Transverse colon (tissue), 4 donors: ENCODE results near the gene PLXNC1. TPM values are rescaled to one million over a fixed set of nuclear protein-coding genes. Genes with fewer than 3 reads are reported as not detected.
"Not testable (repeated sequence)": the region's sequence is repeated elsewhere in the genome, so short reads cannot be mapped to it uniquely, and the experiment has no call there.

Experiments
- DNase-seq: peaks from one replicate; pipeline ENCODE4 v3.0.0-alpha.2; 2019
- H3K27ac ChIP-seq, 4 donors: fragments of 200-600 bp; sonication (generic); 2 replicates each; pipeline ENCODE4 v1.5.1; 2016 to 2018; ENCODE audit warnings: inconsistent platforms in 4 of 4
- H3K27me3 ChIP-seq: fragments of 200-600 bp; sonication (generic); 2 replicates; pipeline ENCODE4 v1.5.1; 2017; ENCODE audit warnings: inconsistent platforms
- H3K36me3 ChIP-seq, 4 donors: fragments of 200-600 bp; sonication (generic); 2 replicates each; pipeline ENCODE4 v1.5.1; 2017 to 2019; ENCODE audit warnings: inconsistent platforms in 4 of 4
- H3K4me1 ChIP-seq, 4 donors: fragments of 200-600 bp; sonication (generic); 2 replicates each; pipeline ENCODE4 v1.5.1; 2017 to 2020; ENCODE audit warnings: inconsistent platforms in 4 of 4
- H3K4me3 ChIP-seq, 4 donors: fragments of 200-600 bp; sonication (generic); 1 replicate in 1 of 4; 2 replicates in 3 of 4; pipeline versions ENCODE4 v1.5.1 to v1.6.1; 2017 to 2019; ENCODE audit warnings: inconsistent platforms in 4 of 4
- H3K9me3 ChIP-seq, 2 donors: fragments of 200-600 bp; sonication (generic); 2 replicates each; pipeline ENCODE4 v1.5.1; 2017 to 2019; ENCODE audit warnings: inconsistent platforms in 2 of 2
- EP300 ChIP-seq: sonication (generic); formaldehyde crosslinking; IDR thresholded peaks from one replicate; pipeline ENCODE4 v1.6.1; 2017; ENCODE audit warnings: antibody characterized with exemption, low read depth
- POLR2A ChIP-seq: fragments of 450-650 bp; IDR thresholded peaks from one replicate; pipeline ENCODE4 v1.6.1; 2016; ENCODE audit warnings: antibody characterized with exemption, mild to moderate bottlenecking, moderate library complexity
- POLR2AphosphoS5 ChIP-seq, 3 donors: sonication (generic); formaldehyde crosslinking; IDR thresholded peaks; one replicate each; pipeline ENCODE4 v1.6.1; 2016; ENCODE audit warnings: antibody characterized with exemption in 3 of 3
- WGBS, 2 donors: methylation state at CpG; one replicate each; pipeline ENCODE4 v1.1.5; 2018; ENCODE audit warnings: low coverage in 1 of 2; 5-methylcytosine and 5-hydroxymethylcytosine counted together
- in situ Hi-C, 4 donors: fragments of 200-750 bp; cut with MboI; loops; one replicate each; pipeline versions ENCODE4 v1.15.0 to v1.15.1; 2017; ENCODE audit warnings: low sequenced_read_pairs in 3 of 4, low pct_ligation_motif_present in 1 of 4, low pct_unique_long_range_greater_than_20kb in 1 of 4
- intact Hi-C: fragments of 100-400 bp; cut with DNase I; formaldehyde crosslinking; loops from one replicate; pipeline ENCODE4 v1.15.1; 2023; ENCODE audit warnings: low total_unique reads
- total RNA-seq, 4 donors: library from RNA; depleted of rRNA; stranded (reverse); fragments of >200 nt; gene quantifications; one replicate each; pipeline ENCODE4 v1.1.0, GENCODE V29; 2016
- TF ChIP-seq, protein P1 (sequence below), 5 experiments: fragments of 200-600 bp in 3 of 5; fragments of 450-650 bp in 2 of 5; sonication (generic) in 3 of 5; IDR thresholded peaks; 1 replicate in 2 of 5; 2 replicates in 3 of 5; pipeline ENCODE4 v1.5.1; 2016 to 2017; ENCODE audit warnings: antibody characterized with exemption in 5 of 5, inconsistent platforms in 3 of 5, mild to moderate bottlenecking in 2 of 5, moderate library complexity in 1 of 5

The PLXNC1 gene
- total RNA-seq, 4 donors from 2014 or later = 3.3 to 12.7 (median 6.8) TPM

DNA sequence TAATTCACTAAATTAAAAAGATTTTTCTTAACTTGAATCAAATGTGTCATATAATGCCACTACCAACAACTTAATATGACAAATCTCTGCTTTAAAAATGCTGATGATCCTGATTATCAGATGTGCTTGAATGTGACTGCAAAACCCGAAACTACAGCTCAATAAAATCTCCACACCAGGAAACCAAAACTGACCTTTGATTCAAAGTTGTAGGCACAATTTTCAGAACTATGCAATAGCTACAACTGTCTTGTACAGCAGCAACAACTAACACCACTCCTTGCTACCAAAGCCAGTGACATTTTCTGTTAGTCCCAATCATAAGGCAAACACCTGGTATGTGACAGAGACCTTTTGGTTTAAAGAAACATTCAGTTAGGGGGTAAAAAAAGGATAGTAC is 164.0 kb downstream of the PLXNC1 start:
- intact Hi-C loops = no loop called here
- Histone ChIP-seq H3K9me3 (peaks cover 8% of the 10 kb centered on the region in 2 donors), H3K27me3 (no peaks in the 10 kb centered on the region), H3K27ac (peak overlapping the region; percentile 34 to 50 (median 41)), H3K4me1 (peaks cover 0 to 11% (median 4%) of the 10 kb centered on the region in 4 donors), H3K4me3 (no peak overlapping the region), H3K36me3 (peaks cover 0 to 6% (median 0%) of the 10 kb centered on the region in 4 donors)
- in situ Hi-C loops = no loop called here
- WGBS, 2 donors = 78 to 89% methylated on average over 1 of the region's 1 CpG
- DNase-seq = no peak
- TF ChIP-seq, protein P1, sequence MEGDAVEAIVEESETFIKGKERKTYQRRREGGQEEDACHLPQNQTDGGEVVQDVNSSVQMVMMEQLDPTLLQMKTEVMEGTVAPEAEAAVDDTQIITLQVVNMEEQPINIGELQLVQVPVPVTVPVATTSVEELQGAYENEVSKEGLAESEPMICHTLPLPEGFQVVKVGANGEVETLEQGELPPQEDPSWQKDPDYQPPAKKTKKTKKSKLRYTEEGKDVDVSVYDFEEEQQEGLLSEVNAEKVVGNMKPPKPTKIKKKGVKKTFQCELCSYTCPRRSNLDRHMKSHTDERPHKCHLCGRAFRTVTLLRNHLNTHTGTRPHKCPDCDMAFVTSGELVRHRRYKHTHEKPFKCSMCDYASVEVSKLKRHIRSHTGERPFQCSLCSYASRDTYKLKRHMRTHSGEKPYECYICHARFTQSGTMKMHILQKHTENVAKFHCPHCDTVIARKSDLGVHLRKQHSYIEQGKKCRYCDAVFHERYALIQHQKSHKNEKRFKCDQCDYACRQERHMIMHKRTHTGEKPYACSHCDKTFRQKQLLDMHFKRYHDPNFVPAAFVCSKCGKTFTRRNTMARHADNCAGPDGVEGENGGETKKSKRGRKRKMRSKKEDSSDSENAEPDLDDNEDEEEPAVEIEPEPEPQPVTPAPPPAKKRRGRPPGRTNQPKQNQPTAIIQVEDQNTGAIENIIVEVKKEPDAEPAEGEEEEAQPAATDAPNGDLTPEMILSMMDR (IDR thresholded peaks at IDR 0.05) = no peak
- TF ChIP-seq EP300 = no peak
- TF ChIP-seq POLR2A = no peak
- TF ChIP-seq POLR2AphosphoS5 (IDR thresholded peaks at IDR 0.05) = no peak

DNA sequence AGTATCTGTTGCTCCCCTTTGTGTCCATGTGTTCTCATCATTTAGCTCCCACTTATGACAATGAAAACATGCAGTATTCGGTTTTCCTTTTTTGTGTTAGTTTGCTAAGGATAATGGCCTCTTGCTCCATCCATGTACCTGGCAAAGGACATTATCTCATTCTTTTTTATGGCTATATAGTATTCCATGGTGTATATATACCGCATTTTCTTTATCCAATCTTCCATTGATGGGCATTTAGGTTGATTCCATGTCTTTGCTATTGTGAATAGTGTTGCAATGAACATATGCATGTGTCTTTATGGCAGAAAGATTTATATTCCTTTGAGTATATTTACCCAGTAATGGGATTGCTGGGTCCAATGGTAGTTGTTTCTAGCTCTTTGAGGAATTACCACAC is 168.2 kb downstream of the PLXNC1 start:
- Histone ChIP-seq H3K4me1 (peaks cover 0 to 11% (median 4%) of the 10 kb centered on the region in 4 donors), H3K9me3 (peaks cover 29 to 33% of the 10 kb centered on the region in 2 donors)
- WGBS, 2 donors = 88 to 98% methylated on average over 2 of the region's 2 CpGs
- H3K4me3 ChIP-seq, in situ Hi-C loops, H3K27ac ChIP-seq, DNase-seq, intact Hi-C loops, H3K27me3 ChIP-seq, H3K36me3 ChIP-seq: not testable (repeated sequence)

DNA sequence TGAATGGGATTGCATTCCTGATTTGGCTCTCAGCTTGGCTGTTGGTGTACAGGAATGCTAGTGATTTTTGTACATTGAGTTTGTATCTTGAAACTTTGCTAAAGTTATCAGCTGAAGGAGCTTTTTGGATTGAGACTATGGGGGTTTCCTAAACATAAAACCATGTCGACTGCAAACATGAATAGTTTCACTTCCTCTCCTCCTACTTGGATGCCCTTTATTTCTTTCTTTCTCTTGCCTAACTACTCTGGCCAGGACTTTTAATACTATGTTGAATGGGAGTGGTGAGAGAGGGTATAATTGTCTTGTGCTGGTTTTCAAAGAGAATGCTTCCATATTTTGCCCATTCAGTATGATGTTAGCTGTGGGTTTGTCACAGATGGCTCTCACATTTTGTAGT is 169.8 kb downstream of the PLXNC1 start:
- intact Hi-C loops (no loop called here), in situ Hi-C loops (no loop called here)
- no peak overlapping the region for H3K4me3 ChIP-seq
- peaks cover 0 to 18% (median 2%) of the 10 kb centered on the region in 4 donors for H3K36me3 ChIP-seq
- no peak for DNase-seq
- TF ChIP-seq, protein P1 (IDR thresholded peaks at IDR 0.05) = no peak
- no peak for TF ChIP-seq POLR2A
- TF ChIP-seq EP300 = no peak
- TF ChIP-seq POLR2AphosphoS5 (IDR thresholded peaks at IDR 0.05) = no peak
- H3K4me1 ChIP-seq = peaks cover 0 to under 1% (median 0%) of the 10 kb centered on the region in 4 donors
- no peaks in the 10 kb centered on the region for H3K27me3 ChIP-seq
- H3K9me3 ChIP-seq = peaks cover 29 to 33% of the 10 kb centered on the region in 2 donors
- H3K27ac ChIP-seq = no peak overlapping the region
- WGBS, 2 donors = 61 to 70% methylated on average over 1 of the region's 1 CpG

DNA sequence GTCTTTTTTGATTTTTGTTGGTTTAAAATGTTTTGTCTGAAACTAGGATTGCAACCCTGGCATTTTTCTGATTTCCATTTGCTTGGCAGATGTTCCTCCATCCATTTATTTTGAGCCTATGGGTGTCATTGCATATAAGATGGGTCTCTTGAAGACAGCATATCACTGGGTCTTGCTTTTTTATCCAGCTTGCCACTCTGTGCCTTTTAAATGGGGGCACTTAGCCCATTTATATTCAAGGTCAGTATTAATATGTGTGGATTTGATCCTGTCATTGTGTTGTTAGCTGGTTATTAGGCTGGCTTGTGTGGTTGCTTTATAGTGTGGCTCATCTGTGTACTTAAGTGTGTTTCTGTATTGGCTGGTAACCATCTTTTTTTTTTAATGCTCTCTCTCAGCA is 171.7 kb downstream of the PLXNC1 start:
- in situ Hi-C loops = no loop called here
- no peak for TF ChIP-seq EP300
- no peak for TF ChIP-seq POLR2AphosphoS5 (IDR thresholded peaks at IDR 0.05)
- Histone ChIP-seq H3K4me3 (no peak overlapping the region), H3K9me3 (peaks cover 29 to 33% of the 10 kb centered on the region in 2 donors), H3K4me1 (no peaks in the 10 kb centered on the region), H3K27me3 (no peaks in the 10 kb centered on the region), H3K36me3 (peaks cover 0 to 27% (median 2%) of the 10 kb centered on the region in 4 donors), H3K27ac (no peak overlapping the region)
- no peak for DNase-seq
- intact Hi-C loops = no loop called here

DNA sequence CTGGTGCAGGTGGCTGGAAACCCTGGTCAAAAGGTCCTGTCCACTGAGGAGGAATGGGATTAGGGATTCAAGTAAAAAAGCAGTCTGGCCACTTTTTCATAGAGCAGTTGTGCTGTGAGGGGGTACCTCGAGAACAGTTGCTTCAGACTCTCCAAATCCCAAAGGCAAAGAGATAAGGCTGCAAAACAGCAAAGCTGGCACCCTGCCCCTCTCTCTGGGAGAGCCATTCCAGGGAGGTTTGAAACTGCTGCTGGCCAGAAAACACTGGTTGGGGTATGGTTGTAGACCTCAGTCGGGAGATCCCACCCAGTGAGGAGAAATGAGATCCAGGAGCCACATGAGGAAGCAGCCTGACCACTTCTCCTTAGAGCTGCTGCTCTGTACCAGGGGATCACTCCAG is 174.0 kb downstream of the PLXNC1 start:
- Histone ChIP-seq H3K36me3 (peaks cover 0 to 27% (median 2%) of the 10 kb centered on the region in 4 donors), H3K4me1 (no peaks in the 10 kb centered on the region), H3K4me3 (no peak overlapping the region), H3K9me3 (peaks cover 20 to 25% of the 10 kb centered on the region in 2 donors), H3K27ac (no peak overlapping the region), H3K27me3 (no peaks in the 10 kb centered on the region)
- in situ Hi-C loops = no loop called here
- 93% methylated on average over 2 of the region's 2 CpGs; no CpG with 5 or more reads in 1 of the 2 donors for WGBS, 2 donors
- no peak for DNase-seq
- TF ChIP-seq, protein P1 (IDR thresholded peaks at IDR 0.05) = no peak
- TF ChIP-seq EP300 = no peak
- no peak for TF ChIP-seq POLR2A
- no peak for TF ChIP-seq POLR2AphosphoS5 (IDR thresholded peaks at IDR 0.05)
- intact Hi-C loops = no loop called here
